B cell (primary cell): ENCODE results near the gene LMF2. TPM values are rescaled to one million over a fixed set of nuclear protein-coding genes. Genes with fewer than 3 reads are reported as not detected.

ENCODE experiments used
- ATAC-seq: fragments of 200-7000 bp; cut with Tn5 transposase; one replicate; pipeline ENCODE4 v1.10.0; 2021; ENCODE audit warnings: low read depth, mild to moderate bottlenecking, moderate number of reproducible peaks, moderate library complexity
- CTCF ChIA-PET: fragments of 350-600 bp; sonication (Branson Sonifier 250); formaldehyde crosslinking; loops from one replicate; lab custom pipeline; 2021; ENCODE audit warnings: antibody characterized with exemption, inconsistent platforms; lab: Charles Lee
- POLR2A ChIA-PET: fragments of 350-600 bp; sonication (Branson Sonifier 250); formaldehyde crosslinking; loops from one replicate; lab custom pipeline; 2021; ENCODE audit warnings: antibody characterized with exemption; lab: Charles Lee
- DNase-seq: peaks from one replicate; pipeline ENCODE4 v3.0.0; 2013
- H2AFZ ChIP-seq: 2 replicates; pipeline ENCODE4 v1.6.1; 2012; ENCODE audit warnings: mild to moderate bottlenecking, low read depth, low read length; ENCODE audit not compliant: insufficient read depth, poor library complexity, severe bottlenecking
- H3K27ac ChIP-seq, 2 donors: 1 replicate in 1 of 2; 2 replicates in 1 of 2; pipeline ENCODE4 v1.5.1; 2012 to 2013; ENCODE audit warnings: low read length in 2 of 2, mild to moderate bottlenecking in 2 of 2, moderate library complexity in 1 of 2
- H3K27me3 ChIP-seq, 4 experiments: fragments of 200-600 bp in 1 of 4; sonication (generic) in 1 of 4; replicated peaks in 1 of 4; 1 replicate in 2 of 4; 2 replicates in 2 of 4; pipeline versions ENCODE4 v1.6.1 to v1.7.0; 2013 to 2016; ENCODE audit warnings: low read length in 3 of 4, mild to moderate bottlenecking in 2 of 4, mixed read lengths in 1 of 4, moderate library complexity in 1 of 4; ENCODE audit not compliant: insufficient read depth in 4 of 4, control insufficient read depth in 3 of 4; ENCODE audit errors: control extremely low read depth in 1 of 4
- H3K36me3 ChIP-seq, 2 experiments: replicated peaks in 1 of 2; 1 replicate in 1 of 2; 2 replicates in 1 of 2; pipeline versions ENCODE4 v1.6.1 to v1.7.1; 2013; ENCODE audit warnings: low read length in 1 of 2; ENCODE audit not compliant: insufficient read depth in 2 of 2, control insufficient read depth in 1 of 2; ENCODE audit errors: control extremely low read depth in 1 of 2, extremely low read depth in 1 of 2
- H3K4me1 ChIP-seq, 2 donors: fragments of 200-600 bp in 1 of 2; sonication (generic) in 1 of 2; 1 replicate in 1 of 2; 2 replicates in 1 of 2; pipeline versions ENCODE4 v1.5.1 to v1.6.1; 2013 to 2017; ENCODE audit warnings: low read length in 2 of 2; ENCODE audit not compliant: control insufficient read depth in 2 of 2, insufficient read depth in 2 of 2
- H3K4me2 ChIP-seq: replicated peaks from 2 replicates; pipeline ENCODE3; 2012; ENCODE audit warnings: mild to moderate bottlenecking, low read depth, low read length; ENCODE audit not compliant: poor library complexity, severe bottlenecking
- H3K4me3 ChIP-seq, 5 experiments: fragments of 200-600 bp in 1 of 5; sonication (generic) in 1 of 5; 1 replicate in 3 of 5; 2 replicates in 2 of 5; pipeline versions ENCODE4 v1.5.1 to v1.7.0; 2011 to 2016; ENCODE audit warnings: low read length in 4 of 5, mild to moderate bottlenecking in 4 of 5, low read depth in 2 of 5, control low read depth in 1 of 5, moderate library complexity in 1 of 5; ENCODE audit not compliant: insufficient read depth in 1 of 5; ENCODE audit errors: control extremely low read depth in 1 of 5, extremely low read depth in 1 of 5
- H3K79me2 ChIP-seq: fragments of 200-600 bp; sonication (generic); one replicate; pipeline ENCODE4 v1.6.0; 2016; ENCODE audit warnings: low read length; ENCODE audit not compliant: control insufficient read depth, insufficient read depth
- H3K9ac ChIP-seq: fragments of 200-600 bp; sonication (generic); 2 replicates; pipeline ENCODE4 v1.6.1; 2017; ENCODE audit warnings: mild to moderate bottlenecking, low read length, moderate library complexity
- H3K9me3 ChIP-seq, 3 donors: one replicate each; pipeline versions ENCODE4 v1.6.1 to v1.7.1; 2013; ENCODE audit warnings: low read length in 2 of 3; ENCODE audit not compliant: control insufficient read depth in 2 of 3, insufficient read depth in 1 of 3; ENCODE audit errors: control extremely low read depth in 1 of 3
- H4K20me1 ChIP-seq: 2 replicates; pipeline ENCODE4 v1.6.0; 2012; ENCODE audit warnings: mild to moderate bottlenecking, low read length; ENCODE audit not compliant: insufficient read depth, control insufficient read depth, poor library complexity, severe bottlenecking
- H3K27ac Mint-ChIP-seq: one replicate; pipeline ENCODE4 v1.8.0; 2021; ENCODE audit warnings: mixed read lengths
- H3K27me3 Mint-ChIP-seq: one replicate; pipeline ENCODE4 v1.8.0; 2021; ENCODE audit warnings: mixed read lengths
- H3K4me1 Mint-ChIP-seq: one replicate; pipeline ENCODE4 v1.8.0; 2021; ENCODE audit warnings: mixed read lengths
- H3K4me3 Mint-ChIP-seq: one replicate; pipeline ENCODE4 v1.8.0; 2021; ENCODE audit warnings: mixed read lengths
- H3K9me3 Mint-ChIP-seq: one replicate; pipeline ENCODE4 v1.8.0; 2022; ENCODE audit warnings: mixed read lengths; ENCODE audit not compliant: insufficient read depth
- CTCF ChIP-seq: fragments of 200-600 bp; IDR thresholded peaks from one replicate; pipeline ENCODE4 v1.8.0; 2022; ENCODE audit warnings: antibody characterized with exemption, mild to moderate bottlenecking
- EZH2 ChIP-seq: IDR thresholded peaks from 2 replicates; pipeline ENCODE4 v1.6.1; 2012; ENCODE audit warnings: borderline replicate concordance, low read depth, mild to moderate bottlenecking, moderate library complexity, low read length; ENCODE audit not compliant: insufficient read depth, poor library complexity, severe bottlenecking
- WGBS: methylation state at CpG from one replicate; pipeline ENCODE4 v1.1.5; 2013; ENCODE audit warnings: missing lambda C conversion rate; ENCODE audit not compliant: insufficient coverage; 5-methylcytosine and 5-hydroxymethylcytosine counted together
- intact Hi-C: fragments of 100-400 bp; cut with micrococcal nuclease; formaldehyde crosslinking; loops from one replicate; pipeline ENCODE4 v1.10.0; 2022
- polyA plus RNA-seq: library from polyadenylated mRNA; depleted of rRNA; stranded (reverse); fragments of >200 nt; gene quantifications from 2 replicates; pipeline ENCODE4 v1.2.3, GENCODE V29; 2012
- total RNA-seq, 2 donors: library from RNA; stranded (reverse); fragments of 120-200 nt in 1 of 2; gene quantifications; 1 replicate in 1 of 2; 2 replicates in 1 of 2; pipeline versions ENCODE4 v1.2.3 to v1.2.4, GENCODE V29; 2013 to 2022

Gene LMF2
- total and polyA plus RNA-seq, 2 donors (not counting 1 experiment from before 2014, with no cell fraction given) = 128 to 316 TPM

DNA sequence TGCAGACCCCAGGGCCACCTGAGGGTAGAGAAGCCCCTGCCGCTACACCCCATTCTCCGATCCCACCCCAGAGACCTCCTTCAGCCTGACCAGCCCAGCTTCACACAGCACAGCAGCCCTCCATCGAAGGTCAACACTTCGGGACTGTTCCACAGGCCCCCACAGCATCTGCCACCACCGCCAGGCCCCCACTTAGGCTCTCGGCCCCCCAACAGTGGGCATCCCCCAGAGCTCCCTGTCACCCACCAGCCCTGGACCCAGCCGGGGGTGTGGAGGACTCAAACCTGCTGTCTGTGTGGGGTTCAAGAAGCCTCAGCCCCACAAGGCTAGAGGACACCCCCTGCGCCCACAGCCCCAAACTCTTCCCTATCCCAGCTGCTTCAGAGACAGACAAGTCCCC lies 38.9 kb downstream of the LMF2 start:
- Histone ChIP-seq H2AFZ (no peak overlapping the region), H3K9me3 (no peaks in the 10 kb centered on the region), H3K79me2 (peaks cover 53% of the 10 kb centered on the region), H3K4me1 (peaks cover 56 to 60% of the 10 kb centered on the region in 2 donors), H3K4me2 (peak overlapping the region; percentile 99), H3K9ac (no peak overlapping the region), H3K27me3 (no peaks in the 10 kb centered on the region), H3K36me3 (peaks cover 0 to 49% of the 10 kb centered on the region in 2 experiments), H3K4me3 (no peak overlapping the region), H3K27ac (peak overlapping the region; percentile 69 to 90), H4K20me1 (peaks cover 59% of the 10 kb centered on the region)
- TF ChIP-seq EZH2 (no peak), CTCF (no peak)
- intact Hi-C loops = loop anchor here (1.0 to 2.0 kb wide), 6 partner anchors 22 to 277 kb away; partner anchors contain the start of genes LMF2, PPP6R2 and TUBGCP6
- CTCF ChIA-PET = interaction anchor here (0.8 to 2.6 kb wide), 7 partner anchors 11 to 153 kb away, joined by 3 to 10 read pairs (median 6); partner anchors contain the start of genes SCO2 and SYCE3
- Mint-ChIP-seq H3K27me3 (no peaks in the 10 kb centered on the region), H3K9me3 (no peaks in the 10 kb centered on the region), H3K4me1 (peaks cover 63% of the 10 kb centered on the region), H3K27ac (peak overlapping the region; percentile 96), H3K4me3 (peak overlapping the region; percentile 83)
- ATAC-seq (no peak), DNase-seq (no peak)
- WGBS = 63% methylated on average over 7 of the region's 8 CpGs
- POLR2A ChIA-PET = interaction anchor here (0.6 to 2.6 kb wide), 6 partner anchors 25 to 114 kb away, joined by 4 to 22 read pairs (median 8); partner anchors contain the start of genes CHKB, LMF2, NCAPH2 and SCO2

GRCh38 chr22:50467773-50468440 lies 39.6 kb downstream of the LMF2 start:
- peaks cover 49 to 53% of the 10 kb centered on the region in 2 donors for H3K4me1 ChIP-seq

More at GRCh38 chr22:50467773-50468440, 39.6 kb downstream of the LMF2 start:
- CTCF ChIA-PET = interaction anchor here (1.0 to 2.2 kb wide), 5 partner anchors 12 to 153 kb away, joined by 3 to 7 read pairs (median 6); no protein-coding TSS in a partner anchor
- Mint-ChIP-seq H3K4me1 (peaks cover 56% of the 10 kb centered on the region), H3K4me3 (no peak overlapping the region), H3K27ac (peak overlapping the region; percentile 96), H3K27me3 (no peaks in the 10 kb centered on the region), H3K9me3 (no peaks in the 10 kb centered on the region)
- Histone ChIP-seq H3K4me2 (peak overlapping the region; percentile 99), H4K20me1 (peaks cover 52% of the 10 kb centered on the region), H3K9me3 (no peaks in the 10 kb centered on the region), H3K36me3 (peaks cover 0 to 56% of the 10 kb centered on the region in 2 experiments), H3K27ac (peak overlapping the region in 1 of 2 donors; percentile 90), H3K4me3 (no peak overlapping the region), H3K9ac (no peak overlapping the region), H3K79me2 (peaks cover 46% of the 10 kb centered on the region), H2AFZ (no peak overlapping the region), H3K27me3 (no peaks in the 10 kb centered on the region)
- ATAC-seq = no peak
- no peak for DNase-seq
- TF ChIP-seq EZH2 (no peak), CTCF (no peak)
- intact Hi-C loops = loop anchor here (2.0 kb wide), 1 partner anchor 21 kb away; no protein-coding TSS in a partner anchor
- 69% methylated on average over 21 of the region's 22 CpGs for whole genome bisulfite sequencing
- POLR2A ChIA-PET = interaction anchor here (0.7 to 2.6 kb wide), 2 partner anchors 40 to 63 kb away, joined by 8 read pairs; partner anchors contain the start of genes LMF2 and NCAPH2
